ENCODE results near the gene TRAPPC10.

Gene TRAPPC10

GRCh38 chr21:44002511-44002910 lies 9.6 kb upstream of the TRAPPC10 start:
- no peak for DNase-seq (ENCODE audit: low spot score)

- DNase-seq (ENCODE audit: low spot score) = no peak
Observed at GRCh38 chr21:44003307-44003966, 8.7 kb upstream of the TRAPPC10 start.

DNA sequence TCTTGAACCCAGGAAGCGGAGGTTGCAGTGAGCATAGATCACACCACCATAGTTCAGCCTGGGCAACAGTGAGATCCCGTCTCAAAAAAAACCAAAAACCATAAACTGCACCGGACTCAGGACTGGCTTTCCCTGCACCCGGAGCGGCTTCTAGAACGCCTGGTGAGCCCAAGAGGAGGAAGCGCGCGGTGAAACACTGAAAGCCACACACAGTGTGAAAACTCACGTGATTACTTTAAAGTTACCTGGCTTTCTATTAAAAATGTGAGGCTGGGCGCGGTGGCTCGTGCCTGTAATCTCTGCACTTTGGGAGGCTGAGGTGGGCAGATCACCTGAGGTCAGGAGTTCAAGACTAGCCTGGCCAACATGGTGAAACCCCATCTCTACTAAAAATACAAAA lies 7.0 kb upstream of the TRAPPC10 start:
- DNase-seq (ENCODE audit: low spot score) = no peak

GRCh38 chr21:44005593-44005992 lies 6.5 kb upstream of the TRAPPC10 start:
- DNase-seq (ENCODE audit: low spot score) = no peak

DNA sequence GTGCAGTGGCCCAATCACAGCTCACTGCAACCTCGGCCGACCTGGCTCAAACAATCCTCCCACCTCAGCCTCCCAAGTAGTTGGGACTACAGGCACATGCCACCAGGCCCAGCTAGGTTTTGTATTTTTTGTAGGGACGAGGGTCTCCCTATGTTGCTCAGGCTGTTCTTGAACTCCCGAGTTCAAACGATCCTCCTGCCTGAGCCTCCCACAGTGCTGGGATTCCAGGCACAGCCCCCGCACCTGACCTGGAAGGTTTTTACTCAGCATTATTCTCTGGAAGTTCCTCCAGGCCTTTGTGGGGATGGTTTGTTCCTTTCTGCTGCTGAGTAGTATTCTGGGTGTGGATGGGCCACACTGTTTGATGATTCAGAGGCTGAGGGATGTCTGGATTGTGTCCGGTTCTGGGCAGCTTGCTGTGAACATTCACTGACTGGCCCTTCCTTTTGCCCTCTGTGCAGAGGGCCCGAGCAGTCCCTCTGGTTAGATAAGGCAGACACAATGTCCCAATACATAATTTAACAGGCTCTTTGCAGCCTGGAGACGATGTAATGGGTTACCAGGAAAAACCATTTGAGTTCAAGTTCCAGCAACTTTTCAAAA lies 6.0 kb upstream of the TRAPPC10 start:
- DNase-seq (ENCODE audit: low spot score) = no peak

GRCh38 chr21:44006656-44007055 lies 5.5 kb upstream of the TRAPPC10 start:
- no peak for DNase-seq (ENCODE audit: low spot score)

GRCh38 chr21:44010429-44010828 lies 1.7 kb upstream of the TRAPPC10 start:
- DNase-seq (ENCODE audit: low spot score) = no peak

GRCh38 chr21:44011123-44011522 lies 986 bp upstream of the TRAPPC10 start:
- no peak for DNase-seq (ENCODE audit: low spot score)

DNA sequence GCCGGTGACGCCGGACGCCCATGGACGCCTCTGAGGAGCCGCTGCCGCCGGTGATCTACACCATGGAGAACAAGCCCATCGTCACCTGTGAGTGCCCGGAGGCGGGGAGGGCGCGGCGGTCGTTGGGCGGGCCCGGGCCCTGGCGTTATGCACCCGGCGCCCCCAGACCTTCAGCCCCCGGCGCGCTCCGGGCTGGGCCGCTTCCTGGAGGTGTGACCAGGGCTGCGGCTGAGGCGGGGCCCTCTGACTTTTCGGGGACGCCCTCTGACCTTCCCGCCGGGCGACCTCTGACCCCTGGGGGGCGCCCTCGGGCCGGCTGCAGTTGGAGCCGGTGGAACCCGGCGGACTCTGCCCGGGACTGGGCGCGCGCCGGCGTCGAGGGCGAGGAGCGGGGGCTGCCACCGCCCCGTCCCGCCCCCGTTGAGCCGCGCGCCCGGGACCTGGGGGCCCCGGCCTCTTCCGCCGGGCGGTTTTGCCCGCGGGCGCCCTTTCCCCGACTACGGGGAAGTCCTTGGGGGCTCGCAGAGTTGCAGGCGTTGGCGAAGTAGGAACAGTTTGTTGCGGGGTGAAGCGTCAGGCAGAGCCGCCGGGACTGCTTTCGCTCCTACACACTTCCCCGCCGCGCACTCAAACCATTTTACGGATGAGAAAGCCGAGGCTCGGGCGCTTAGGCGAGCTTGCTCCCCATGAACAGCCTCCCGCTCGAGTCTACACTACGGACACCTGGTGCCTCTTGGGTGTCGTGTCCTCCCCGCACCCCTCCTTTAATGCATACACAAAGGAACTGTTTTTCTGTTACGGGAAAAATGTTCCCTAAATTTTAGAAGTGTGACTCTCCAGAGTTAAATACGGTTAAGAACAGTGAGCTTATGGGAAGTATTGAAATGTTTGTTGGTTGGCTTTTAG lies 618 bp downstream of the TRAPPC10 start:
- peak; percentile 79 for DNase-seq (ENCODE audit: low spot score)

- DNase-seq (ENCODE audit: low spot score) = peak; percentile 64
Observed at GRCh38 chr21:44013380-44014088, 1.4 kb downstream of the TRAPPC10 start.

DNA sequence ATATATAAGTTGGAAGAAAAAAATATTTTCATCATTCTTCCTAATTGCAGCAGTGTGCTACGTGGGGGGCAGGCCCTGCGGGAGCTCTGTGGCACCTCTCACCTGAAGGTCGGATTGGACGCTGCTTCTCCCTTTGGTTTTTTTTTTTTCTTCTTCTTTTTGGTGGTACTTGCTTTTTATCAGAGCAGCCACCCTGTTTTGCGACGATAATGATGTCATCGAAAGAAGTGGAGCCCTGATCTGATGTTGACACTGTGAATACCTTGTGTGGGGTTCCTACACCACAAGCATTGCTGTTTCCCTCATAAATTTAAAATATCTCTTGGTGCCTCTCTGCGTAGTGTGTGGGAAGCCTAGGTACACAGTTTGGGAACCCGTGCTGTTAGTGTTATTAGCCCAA lies 5.5 kb downstream of the TRAPPC10 start:
- no peak for DNase-seq (ENCODE audit: low spot score)

GRCh38 chr21:44018127-44018526 lies 6.0 kb downstream of the TRAPPC10 start:
- DNase-seq (ENCODE audit: low spot score) = no peak

DNA sequence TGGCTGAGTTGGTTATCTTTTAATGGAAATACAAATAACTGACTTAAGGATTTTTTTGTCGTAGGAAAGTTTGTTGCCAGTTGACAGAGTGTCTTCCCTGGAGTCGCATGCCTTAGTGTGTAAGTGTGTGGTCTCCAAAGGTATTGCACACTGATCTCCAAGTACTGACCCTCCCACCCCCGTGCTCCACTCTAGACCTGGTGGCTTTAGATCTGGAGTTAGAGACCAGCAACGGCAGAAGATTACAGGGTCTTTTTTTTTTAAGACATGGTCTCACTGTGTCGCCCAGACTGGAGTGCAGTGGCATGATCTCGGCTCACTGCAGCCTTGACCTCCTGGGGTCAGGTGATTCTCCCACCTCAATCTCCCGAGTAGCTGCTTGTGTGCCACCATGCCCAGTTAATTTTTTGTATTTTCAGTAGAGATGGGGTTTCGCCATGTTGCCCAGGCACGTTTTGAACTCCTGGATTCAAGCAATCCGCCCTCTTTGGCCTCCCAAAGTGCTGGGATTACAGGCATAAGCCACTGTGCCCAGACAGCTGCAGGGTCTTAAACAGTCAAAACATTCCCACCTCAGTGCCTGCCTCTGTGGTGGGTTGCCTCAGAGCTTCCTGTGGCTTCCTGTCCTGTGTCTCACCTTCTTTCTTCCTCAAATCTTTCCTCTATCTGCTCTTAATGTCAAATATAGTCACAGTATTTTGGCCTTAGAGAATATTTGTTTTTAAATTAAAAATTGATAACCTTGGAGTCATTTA lies 6.9 kb downstream of the TRAPPC10 start:
- DNase-seq (ENCODE audit: low spot score) = no peak

DNA sequence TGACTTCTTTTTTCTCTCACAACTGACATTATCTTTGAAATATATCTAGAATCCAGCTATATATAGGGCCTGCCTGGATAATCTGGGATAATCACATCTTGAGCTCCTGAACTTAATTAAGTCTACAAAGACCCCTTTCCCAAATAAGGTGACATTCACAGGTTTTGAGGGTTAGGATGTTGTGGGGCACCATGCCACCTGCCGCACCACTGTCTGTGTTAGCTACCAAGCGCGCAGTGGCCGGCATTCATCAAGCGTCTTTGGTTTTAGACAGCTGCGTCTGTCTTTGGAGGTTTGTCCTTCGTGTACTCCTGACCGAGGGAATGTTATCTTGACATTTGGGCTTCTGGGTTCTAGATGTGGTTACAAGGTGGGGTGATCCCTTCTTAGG lies 7.5 kb downstream of the TRAPPC10 start:
- DNase-seq (ENCODE audit: low spot score) = peak; percentile 57

DNA sequence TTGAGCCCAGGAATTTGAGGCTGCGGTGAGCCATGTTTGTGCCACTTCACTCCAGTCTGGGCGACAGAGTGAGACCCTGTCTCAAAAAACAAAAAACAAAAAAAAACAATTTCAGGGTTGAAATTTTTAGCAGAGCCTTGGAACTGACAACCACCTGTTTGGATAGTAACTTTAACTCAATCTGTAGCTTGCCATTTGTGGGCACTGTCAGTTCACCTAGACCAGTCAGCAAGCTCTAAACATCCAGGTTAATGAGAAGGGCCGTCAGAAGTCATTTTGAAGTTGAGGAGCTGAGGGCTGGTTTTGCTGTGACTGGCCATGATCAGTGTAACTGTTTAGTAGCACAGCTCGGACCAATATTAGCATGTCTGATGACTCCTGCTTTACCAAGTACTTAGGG lies 8.4 kb downstream of the TRAPPC10 start:
- no peak for DNase-seq (ENCODE audit: low spot score)

DNA sequence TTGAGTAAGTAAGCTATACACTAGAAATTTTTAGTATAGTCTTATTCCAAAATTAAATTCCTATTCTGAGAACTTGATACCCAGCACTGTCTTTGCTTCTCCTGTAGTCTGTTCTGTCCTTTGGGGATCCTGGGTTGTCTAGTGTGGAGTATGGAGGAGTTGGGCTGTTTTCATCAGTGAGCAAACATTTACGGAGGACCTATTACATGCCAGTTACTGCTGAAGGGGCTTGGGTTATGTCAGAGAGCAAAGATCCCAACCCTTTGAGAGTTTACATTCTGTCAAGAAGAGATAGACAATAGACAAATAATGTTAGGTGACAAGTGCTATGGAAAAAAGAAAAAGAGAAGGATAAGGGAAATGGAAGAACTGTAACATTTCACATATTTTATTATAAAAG lies 9.0 kb downstream of the TRAPPC10 start:
- DNase-seq (ENCODE audit: low spot score) = no peak

DNA sequence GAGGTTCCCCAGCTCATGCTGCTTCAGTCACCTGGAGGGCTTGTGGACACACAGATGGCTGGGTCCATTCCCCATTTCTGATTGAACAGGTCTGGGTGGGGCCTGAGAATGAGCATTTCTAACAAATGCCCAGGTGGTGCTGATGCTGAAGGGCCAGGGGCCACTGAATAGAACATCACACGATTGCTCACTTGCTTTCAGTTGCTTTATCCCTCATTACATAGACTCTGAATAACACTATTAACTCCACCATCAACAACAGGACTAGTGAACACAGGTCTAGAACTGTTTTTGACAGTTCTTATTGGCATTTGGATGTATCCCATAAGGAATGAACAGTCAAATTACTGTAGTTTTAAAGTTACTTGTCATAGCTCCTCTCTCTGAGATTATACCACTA lies 12.1 kb downstream of the TRAPPC10 start:
- no peak for DNase-seq (ENCODE audit: low spot score)

DNA sequence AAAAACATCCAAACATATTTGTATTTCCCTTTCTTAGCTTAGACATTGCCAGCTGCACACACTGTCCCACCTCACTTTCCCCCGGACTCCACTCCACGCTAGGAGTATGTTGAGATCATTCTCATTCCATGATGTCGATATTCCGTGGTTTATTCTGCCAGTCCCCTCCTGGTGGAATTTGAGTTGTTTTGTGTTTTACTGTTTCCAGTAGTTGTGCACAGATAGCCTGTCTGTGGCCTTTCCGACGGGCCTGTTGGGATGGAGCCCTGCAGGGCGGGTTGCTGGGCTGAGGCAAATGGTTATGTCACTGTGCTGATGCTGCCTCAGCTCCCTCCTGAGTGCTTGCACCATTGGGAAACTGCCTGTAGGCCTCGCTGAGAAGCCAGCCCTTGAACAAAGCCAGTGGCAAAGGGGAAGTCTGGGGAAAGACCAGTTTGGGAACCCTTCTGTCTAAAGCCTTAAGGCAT lies 12.8 kb downstream of the TRAPPC10 start:
- DNase-seq (ENCODE audit: low spot score) = no peak

GRCh38 chr21:44027607-44028286 lies 15.6 kb downstream of the TRAPPC10 start:
- DNase-seq (ENCODE audit: low spot score) = no peak

GRCh38 chr21:44028287-44028659 lies 16.2 kb downstream of the TRAPPC10 start:
- no peak for DNase-seq (ENCODE audit: low spot score)

DNA sequence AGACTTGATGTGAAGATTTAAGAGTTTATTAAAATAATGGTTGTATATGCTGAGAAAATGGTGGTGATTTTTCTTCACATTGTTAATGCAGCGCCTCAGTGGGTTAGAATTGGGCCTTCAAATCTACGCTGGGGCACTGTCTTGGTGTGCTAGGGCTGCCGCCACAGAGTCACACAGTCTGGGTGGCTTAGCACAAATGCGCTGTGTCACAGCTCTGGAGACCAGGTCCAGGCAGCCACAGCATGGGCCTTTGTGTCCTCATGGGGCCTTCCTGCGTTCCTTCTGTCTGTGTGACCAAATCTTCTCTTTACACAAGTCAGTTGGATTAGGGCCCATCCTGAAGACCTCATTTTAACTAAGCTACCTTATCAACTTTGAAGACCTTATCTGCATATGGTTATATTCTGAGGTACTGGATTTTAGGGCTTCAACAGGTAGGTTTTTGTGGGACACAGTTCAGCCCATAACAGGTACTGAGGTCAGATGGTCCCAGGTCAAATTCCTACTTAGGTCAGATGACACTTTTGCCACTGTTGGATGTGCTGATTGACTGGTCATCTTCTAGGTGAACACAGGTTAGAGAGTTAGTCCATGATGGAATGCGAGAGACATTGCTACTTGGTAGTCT lies 17.5 kb downstream of the TRAPPC10 start:
- DNase-seq (ENCODE audit: low spot score) = no peak
